ENCODE data around the gene BTG2.
"Not testable (repeated sequence)": the region's sequence is repeated elsewhere in the genome, so short reads cannot be mapped to it uniquely, and the experiment has no call there.

Gene BTG2

DNA sequence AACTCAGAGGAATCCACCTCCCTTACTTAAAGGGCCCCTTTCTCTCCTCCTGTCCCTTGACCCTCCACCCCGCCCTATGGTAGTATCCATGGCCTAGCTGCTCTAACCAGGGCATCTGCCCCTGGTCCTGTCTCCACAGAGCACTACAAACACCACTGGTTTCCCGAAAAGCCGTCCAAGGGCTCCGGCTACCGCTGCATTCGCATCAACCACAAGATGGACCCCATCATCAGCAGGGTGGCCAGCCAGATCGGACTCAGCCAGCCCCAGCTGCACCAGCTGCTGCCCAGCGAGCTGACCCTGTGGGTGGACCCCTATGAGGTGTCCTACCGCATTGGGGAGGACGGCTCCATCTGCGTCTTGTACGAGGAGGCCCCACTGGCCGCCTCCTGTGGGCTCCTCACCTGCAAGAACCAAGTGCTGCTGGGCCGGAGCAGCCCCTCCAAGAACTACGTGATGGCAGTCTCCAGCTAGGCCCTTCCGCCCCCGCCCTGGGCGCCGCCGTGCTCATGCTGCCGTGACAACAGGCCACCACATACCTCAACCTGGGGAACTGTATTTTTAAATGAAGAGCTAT is 1.7 kb downstream of the BTG2 start:
- POLR2A ChIA-PET (ENCODE audit: low non-redundant PET), result interaction anchor here (0.6 to 2.4 kb wide), 6 partner anchors 20 to 759 kb away, joined by 3 to 17 read pairs (median 4); no protein-coding TSS in a partner anchor
- CTCF ChIA-PET, result interaction anchor here (0.6 to 5.8 kb wide), 23 partner anchors 10 to 270 kb away, joined by 3 to 44 read pairs (median 4); no protein-coding TSS in a partner anchor
- TF ChIP-seq, protein P1, sequence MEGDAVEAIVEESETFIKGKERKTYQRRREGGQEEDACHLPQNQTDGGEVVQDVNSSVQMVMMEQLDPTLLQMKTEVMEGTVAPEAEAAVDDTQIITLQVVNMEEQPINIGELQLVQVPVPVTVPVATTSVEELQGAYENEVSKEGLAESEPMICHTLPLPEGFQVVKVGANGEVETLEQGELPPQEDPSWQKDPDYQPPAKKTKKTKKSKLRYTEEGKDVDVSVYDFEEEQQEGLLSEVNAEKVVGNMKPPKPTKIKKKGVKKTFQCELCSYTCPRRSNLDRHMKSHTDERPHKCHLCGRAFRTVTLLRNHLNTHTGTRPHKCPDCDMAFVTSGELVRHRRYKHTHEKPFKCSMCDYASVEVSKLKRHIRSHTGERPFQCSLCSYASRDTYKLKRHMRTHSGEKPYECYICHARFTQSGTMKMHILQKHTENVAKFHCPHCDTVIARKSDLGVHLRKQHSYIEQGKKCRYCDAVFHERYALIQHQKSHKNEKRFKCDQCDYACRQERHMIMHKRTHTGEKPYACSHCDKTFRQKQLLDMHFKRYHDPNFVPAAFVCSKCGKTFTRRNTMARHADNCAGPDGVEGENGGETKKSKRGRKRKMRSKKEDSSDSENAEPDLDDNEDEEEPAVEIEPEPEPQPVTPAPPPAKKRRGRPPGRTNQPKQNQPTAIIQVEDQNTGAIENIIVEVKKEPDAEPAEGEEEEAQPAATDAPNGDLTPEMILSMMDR (conservative IDR thresholded peaks at IDR 0.05; ENCODE audit: low read depth), result peak; percentile 30; the same call in 1 of the 2 replicates
- no peak for DNase-seq (ENCODE audit: low spot score)
- H3K27ac ChIP-seq, result peak overlapping the region; percentile 92

DNA sequence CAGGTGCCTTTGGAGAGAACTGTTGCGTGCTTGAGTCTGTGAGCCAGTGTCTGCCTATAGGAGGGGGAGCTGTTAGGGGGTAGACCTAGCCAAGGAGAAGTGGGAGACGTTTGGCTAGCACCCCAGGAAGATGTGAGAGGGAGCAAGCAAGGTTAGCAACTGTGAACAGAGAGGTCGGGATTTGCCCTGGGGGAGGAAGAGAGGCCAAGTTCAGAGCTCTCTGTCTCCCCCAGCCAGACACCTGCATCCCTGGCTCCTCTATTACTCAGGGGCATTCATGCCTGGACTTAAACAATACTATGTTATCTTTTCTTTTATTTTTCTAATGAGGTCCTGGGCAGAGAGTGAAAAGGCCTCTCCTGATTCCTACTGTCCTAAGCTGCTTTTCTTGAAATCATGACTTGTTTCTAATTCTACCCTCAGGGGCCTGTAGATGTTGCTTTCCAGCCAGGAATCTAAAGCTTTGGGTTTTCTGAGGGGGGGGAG is 2.4 kb downstream of the BTG2 start:
- ChIA-PET POLR2A (ENCODE audit: low non-redundant PET) (interaction anchor here (0.6 to 2.4 kb wide), 4 partner anchors 20 to 759 kb away, joined by 3 to 17 read pairs (median 5); no protein-coding TSS in a partner anchor), CTCF (interaction anchor here (0.7 to 5.8 kb wide), 15 partner anchors 10 to 180 kb away, joined by 3 to 44 read pairs (median 4); no protein-coding TSS in a partner anchor)
- no peak for DNase-seq (ENCODE audit: low spot score)
- peak overlapping the region; percentile 92 for H3K27ac ChIP-seq
- TF ChIP-seq, protein P1 (conservative IDR thresholded peaks at IDR 0.05; ENCODE audit: low read depth), result no peak

DNA sequence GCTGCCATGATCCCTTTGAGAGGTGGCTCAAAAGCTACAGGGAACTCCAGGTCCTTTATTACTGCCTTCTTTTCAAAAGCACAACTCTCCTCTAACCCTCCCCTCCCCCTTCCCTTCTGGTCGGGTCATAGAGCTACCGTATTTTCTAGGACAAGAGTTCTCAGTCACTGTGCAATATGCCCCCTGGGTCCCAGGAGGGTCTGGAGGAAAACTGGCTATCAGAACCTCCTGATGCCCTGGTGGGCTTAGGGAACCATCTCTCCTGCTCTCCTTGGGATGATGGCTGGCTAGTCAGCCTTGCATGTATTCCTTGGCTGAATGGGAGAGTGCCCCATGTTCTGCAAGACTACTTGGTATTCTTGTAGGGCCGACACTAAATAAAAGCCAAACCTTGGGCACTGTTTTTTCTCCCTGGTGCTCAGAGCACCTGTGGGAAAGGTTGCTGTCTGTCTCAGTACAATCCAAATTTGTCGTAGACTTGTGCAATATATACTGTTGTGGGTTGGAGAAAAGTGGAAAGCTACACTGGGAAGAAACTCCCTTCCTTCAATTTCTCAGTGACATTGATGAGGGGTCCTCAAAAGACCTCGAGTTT is 3.1 kb downstream of the BTG2 start:
- peak overlapping the region; percentile 33; the same call in 1 of the 2 replicates for H3K27ac ChIP-seq
- CTCF ChIA-PET, result interaction anchor here (0.6 to 5.8 kb wide), 6 partner anchors 12 to 179 kb away, joined by 3 to 44 read pairs (median 4); no protein-coding TSS in a partner anchor
- TF ChIP-seq, protein P1 (conservative IDR thresholded peaks at IDR 0.05; ENCODE audit: low read depth), result no peak
- POLR2A ChIA-PET (ENCODE audit: low non-redundant PET), result interaction anchor here (2.4 kb wide), 1 partner anchor 19 kb away, joined by 17 read pairs; no protein-coding TSS in a partner anchor
- no peak for DNase-seq (ENCODE audit: low spot score)

DNA sequence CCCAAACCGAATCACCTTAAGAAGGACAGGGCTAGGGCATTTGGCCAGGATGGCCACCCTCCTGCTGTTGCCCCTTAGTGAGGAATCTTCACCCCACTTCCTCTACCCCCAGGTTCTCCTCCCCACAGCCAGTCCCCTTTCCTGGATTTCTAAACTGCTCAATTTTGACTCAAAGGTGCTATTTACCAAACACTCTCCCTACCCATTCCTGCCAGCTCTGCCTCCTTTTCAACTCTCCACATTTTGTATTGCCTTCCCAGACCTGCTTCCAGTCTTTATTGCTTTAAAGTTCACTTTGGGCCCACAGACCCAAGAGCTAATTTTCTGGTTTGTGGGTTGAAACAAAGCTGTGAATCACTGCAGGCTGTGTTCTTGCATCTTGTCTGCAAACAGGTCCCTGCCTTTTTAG is 3.6 kb downstream of the BTG2 start:
- peak overlapping the region; percentile 33; the same call in 1 of the 2 replicates for H3K27ac ChIP-seq
- TF ChIP-seq, protein P1 (conservative IDR thresholded peaks at IDR 0.05; ENCODE audit: low read depth), result no peak
- no peak for DNase-seq (ENCODE audit: low spot score)
- POLR2A ChIA-PET (ENCODE audit: low non-redundant PET), result interaction anchor here (0.7 to 0.8 kb wide), 2 partner anchors 18 to 24 kb away, joined by 3 read pairs; no protein-coding TSS in a partner anchor
- CTCF ChIA-PET, result interaction anchor here (0.7 to 5.8 kb wide), 4 partner anchors 18 to 41 kb away, joined by 3 to 44 read pairs (median 4); no protein-coding TSS in a partner anchor

DNA sequence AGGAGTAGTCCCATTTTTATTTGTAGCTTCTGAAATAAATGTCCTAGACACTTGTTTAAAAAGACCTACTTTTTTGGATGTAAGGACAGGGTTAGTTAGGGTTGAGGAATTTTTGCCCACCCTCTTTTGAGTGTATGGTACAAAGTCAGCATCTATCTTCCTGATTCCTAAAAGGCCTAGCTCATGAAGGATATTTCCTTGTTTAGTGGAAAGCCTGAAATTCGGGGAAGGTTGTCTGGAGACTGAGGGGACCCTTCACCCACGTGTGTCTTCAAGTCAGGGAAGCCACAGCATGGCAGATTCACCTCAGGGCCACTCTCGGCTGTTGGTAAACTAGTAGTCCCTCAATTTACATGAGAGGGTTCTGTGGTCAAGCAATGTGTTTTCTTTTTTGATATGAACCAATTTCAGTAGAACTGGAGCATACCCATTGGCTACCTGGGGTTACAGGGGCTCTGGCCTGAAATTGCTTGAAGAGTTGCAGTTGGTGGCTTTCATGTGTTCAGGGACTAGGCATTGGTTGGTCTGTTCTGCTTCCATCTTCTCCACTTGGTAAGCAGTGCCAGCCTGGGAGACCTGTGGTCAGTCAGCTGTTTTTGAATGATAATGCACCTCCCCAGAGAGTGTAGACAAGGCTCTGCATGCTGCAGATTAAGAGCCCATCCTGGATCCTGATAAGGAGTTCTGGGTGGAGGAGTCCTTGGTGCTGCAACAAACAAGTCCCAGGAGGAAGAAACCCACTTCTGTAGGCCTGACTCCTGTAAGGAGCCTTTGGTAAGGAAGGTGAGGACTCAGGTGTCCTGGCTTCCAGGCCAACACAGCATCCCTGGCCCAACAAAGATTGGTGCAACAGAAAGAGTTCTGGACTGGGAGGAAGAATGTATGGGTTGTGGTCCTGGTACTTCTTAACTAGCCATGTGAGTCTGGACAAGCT is 6.3 kb downstream of the BTG2 start:
- TF ChIP-seq, protein P1 (conservative IDR thresholded peaks at IDR 0.05; ENCODE audit: low read depth), result no peak
- no peak for DNase-seq (ENCODE audit: low spot score)
- ChIA-PET CTCF (interaction anchor here (0.6 to 1.2 kb wide), 4 partner anchors 14 to 44 kb away, joined by 4 to 8 read pairs (median 4); no protein-coding TSS in a partner anchor), POLR2A (ENCODE audit: low non-redundant PET) (no interaction called here)
- no peak overlapping the region for H3K27ac ChIP-seq

DNA sequence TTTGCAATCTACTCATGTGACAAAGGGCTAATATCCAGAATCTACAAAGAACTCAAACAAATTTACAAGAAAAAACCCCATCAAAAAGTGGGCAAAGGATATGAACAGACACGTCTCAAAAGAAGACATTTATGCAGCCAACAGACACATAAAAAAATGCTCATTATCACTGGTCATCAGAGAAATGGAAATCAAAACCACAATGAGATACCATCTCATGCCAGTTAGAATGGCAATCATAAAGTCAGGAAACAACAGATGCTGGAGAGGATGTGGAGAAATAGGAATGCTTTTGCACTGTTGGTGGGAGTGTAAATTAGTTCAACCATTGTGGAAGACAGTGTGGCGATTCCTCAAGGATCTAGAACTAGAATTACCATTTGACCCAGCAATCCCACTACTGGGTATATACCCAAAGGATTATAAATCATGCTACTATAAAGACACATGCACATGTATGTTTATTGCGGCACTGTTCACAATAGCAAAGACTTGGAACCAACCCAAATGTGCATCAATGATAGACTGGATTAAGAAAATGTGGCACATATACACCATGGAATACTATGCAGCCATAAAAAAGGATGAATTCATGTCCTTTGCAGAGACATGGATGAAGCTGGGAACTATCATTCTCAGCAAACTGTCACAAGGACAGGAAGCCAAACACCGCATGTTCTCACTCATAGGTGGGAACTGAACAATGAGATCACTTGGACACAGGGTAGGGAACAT is 8.9 kb downstream of the BTG2 start:
- H3K27ac ChIP-seq; CTCF ChIA-PET; DNase-seq (ENCODE audit: low spot score); POLR2A ChIA-PET (ENCODE audit: low non-redundant PET): not testable (repeated sequence)

All from RWPE1 (cell line).